Parathyroid adenoma (tissue), 2 donors: ENCODE data around the gene FXN.

Experiments
- H2AFZ ChIP-seq: fragments of 300-600 bp; sonication (generic); one replicate; pipeline ENCODE4 v1.7.0; 2017; ENCODE audit warnings: antibody characterized with exemption, mild to moderate bottlenecking
- H3K27ac ChIP-seq: fragments of 300-600 bp; sonication (generic); one replicate; pipeline ENCODE4 v1.7.0; 2017
- H3K27me3 ChIP-seq: fragments of 300-600 bp; sonication (generic); one replicate; pipeline ENCODE4 v1.7.0; 2017; ENCODE audit warnings: low read length; ENCODE audit not compliant: control insufficient read depth, insufficient read depth
- H3K36me3 ChIP-seq: fragments of 300-600 bp; sonication (generic); one replicate; pipeline ENCODE4 v1.7.0; 2017; ENCODE audit warnings: low read length; ENCODE audit not compliant: control insufficient read depth, insufficient read depth
- H3K4me1 ChIP-seq: fragments of 300-600 bp; sonication (generic); one replicate; pipeline ENCODE4 v1.7.0; 2017; ENCODE audit warnings: control low read depth
- H3K4me2 ChIP-seq: fragments of 300-600 bp; sonication (generic); one replicate; pipeline ENCODE4 v1.7.0; 2017; ENCODE audit warnings: low read length
- H3K4me3 ChIP-seq: fragments of 300-600 bp; sonication (generic); one replicate; pipeline ENCODE4 v1.7.0; 2017; ENCODE audit warnings: low read depth, low read length
- H3K79me2 ChIP-seq: fragments of 300-600 bp; sonication (generic); one replicate; pipeline ENCODE4 v1.7.0; 2017; ENCODE audit warnings: control low read depth
- H3K9ac ChIP-seq: fragments of 300-600 bp; sonication (generic); one replicate; pipeline ENCODE4 v1.7.0; 2017; ENCODE audit warnings: mild to moderate bottlenecking
- H3K9me3 ChIP-seq: fragments of 300-600 bp; sonication (generic); one replicate; pipeline ENCODE4 v1.7.0; 2017; ENCODE audit warnings: low read length; ENCODE audit not compliant: control insufficient read depth
- TF ChIP-seq, protein P1 (sequence below): fragments of 300-600 bp; sonication (generic); IDR thresholded peaks from one replicate; pipeline ENCODE4 v1.7.0; 2017; ENCODE audit warnings: antibody characterized with exemption, mild to moderate bottlenecking
- donor health status: primary hyperparathyroidism.

FXN gene

DNA sequence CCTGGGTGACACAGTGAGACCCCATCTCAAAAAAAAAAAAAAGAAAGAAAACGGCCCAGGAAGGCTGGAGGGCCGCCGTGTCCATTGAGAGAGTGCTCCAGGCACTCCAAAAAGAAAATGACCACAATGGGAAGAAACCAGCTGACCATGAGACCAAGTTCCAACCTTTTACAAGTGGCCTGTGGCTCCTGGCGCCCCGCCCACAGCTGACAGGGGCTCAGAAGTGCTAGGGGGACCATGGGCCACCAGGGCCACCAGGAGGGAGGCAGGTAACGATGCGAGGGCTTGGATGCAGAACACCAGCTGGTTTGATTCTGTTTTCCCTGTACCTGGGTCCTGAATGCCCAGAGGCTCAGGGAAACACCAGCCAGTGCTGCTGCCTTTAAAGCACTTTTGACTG lies 34.6 kb downstream of the FXN start:
- Histone ChIP-seq H3K36me3 (no peaks in the 10 kb centered on the region), H3K9ac (no peak overlapping the region)
- TF ChIP-seq, protein P1, sequence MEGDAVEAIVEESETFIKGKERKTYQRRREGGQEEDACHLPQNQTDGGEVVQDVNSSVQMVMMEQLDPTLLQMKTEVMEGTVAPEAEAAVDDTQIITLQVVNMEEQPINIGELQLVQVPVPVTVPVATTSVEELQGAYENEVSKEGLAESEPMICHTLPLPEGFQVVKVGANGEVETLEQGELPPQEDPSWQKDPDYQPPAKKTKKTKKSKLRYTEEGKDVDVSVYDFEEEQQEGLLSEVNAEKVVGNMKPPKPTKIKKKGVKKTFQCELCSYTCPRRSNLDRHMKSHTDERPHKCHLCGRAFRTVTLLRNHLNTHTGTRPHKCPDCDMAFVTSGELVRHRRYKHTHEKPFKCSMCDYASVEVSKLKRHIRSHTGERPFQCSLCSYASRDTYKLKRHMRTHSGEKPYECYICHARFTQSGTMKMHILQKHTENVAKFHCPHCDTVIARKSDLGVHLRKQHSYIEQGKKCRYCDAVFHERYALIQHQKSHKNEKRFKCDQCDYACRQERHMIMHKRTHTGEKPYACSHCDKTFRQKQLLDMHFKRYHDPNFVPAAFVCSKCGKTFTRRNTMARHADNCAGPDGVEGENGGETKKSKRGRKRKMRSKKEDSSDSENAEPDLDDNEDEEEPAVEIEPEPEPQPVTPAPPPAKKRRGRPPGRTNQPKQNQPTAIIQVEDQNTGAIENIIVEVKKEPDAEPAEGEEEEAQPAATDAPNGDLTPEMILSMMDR, result no peak

DNA sequence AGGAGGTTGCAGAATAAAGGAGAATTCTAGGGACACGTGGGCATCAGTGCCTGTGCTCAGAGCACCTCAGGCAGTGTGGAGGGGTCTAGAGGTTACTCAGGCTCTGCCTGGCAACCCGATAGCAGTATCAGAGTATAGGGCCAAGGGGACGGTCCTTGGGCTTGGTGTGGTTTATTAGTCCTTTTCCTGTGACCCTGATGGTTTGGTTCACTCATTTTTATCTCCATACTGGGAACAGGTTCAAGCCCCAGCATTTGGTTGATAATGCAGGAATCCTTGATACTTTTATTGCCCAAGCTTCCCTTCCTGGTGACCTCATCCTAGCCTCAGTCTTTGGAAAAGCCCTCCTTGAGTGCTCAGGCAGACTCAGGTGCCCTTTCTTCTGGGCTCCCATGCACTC lies 35.5 kb downstream of the FXN start:
- no peak overlapping the region for H3K9ac ChIP-seq
- no peak overlapping the region for H2AFZ ChIP-seq
- no peak overlapping the region for H3K4me3 ChIP-seq
- TF ChIP-seq, protein P1, result no peak
- H3K9me3 ChIP-seq, result no peaks in the 10 kb centered on the region
- no peaks in the 10 kb centered on the region for H3K79me2 ChIP-seq
- H3K36me3 ChIP-seq, result no peaks in the 10 kb centered on the region
- no peak overlapping the region for H3K27ac ChIP-seq
- H3K4me1 ChIP-seq, result no peaks in the 10 kb centered on the region
- no peak overlapping the region for H3K4me2 ChIP-seq
- no peaks in the 10 kb centered on the region for H3K27me3 ChIP-seq

More for the DNA sequence above, 34.6 kb downstream of the FXN start:
- Histone ChIP-seq H3K4me3 (no peak overlapping the region), H3K27ac (no peak overlapping the region), H3K9me3 (no peaks in the 10 kb centered on the region), H3K27me3 (no peaks in the 10 kb centered on the region), H3K79me2 (no peaks in the 10 kb centered on the region), H3K4me2 (no peak overlapping the region), H3K4me1 (no peaks in the 10 kb centered on the region), H2AFZ (no peak overlapping the region)

DNA sequence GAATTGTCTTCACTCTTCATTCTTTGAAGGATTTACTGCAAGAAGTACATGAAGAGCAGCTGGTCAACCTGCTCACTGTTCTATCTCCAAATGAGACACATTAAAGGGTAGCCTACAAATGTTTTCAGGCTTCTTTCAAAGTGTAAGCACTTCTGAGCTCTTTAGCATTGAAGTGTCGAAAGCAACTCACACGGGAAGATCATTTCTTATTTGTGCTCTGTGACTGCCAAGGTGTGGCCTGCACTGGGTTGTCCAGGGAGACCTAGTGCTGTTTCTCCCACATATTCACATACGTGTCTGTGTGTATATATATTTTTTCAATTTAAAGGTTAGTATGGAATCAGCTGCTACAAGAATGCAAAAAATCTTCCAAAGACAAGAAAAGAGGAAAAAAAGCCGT lies 37.6 kb downstream of the FXN start:
- TF ChIP-seq, protein P1, result no peak
- no peak overlapping the region for H3K9ac ChIP-seq
- H3K36me3 ChIP-seq, result no peaks in the 10 kb centered on the region
- no peaks in the 10 kb centered on the region for H3K4me1 ChIP-seq
- no peaks in the 10 kb centered on the region for H3K79me2 ChIP-seq
- H3K4me2 ChIP-seq, result no peak overlapping the region
- H3K27ac ChIP-seq, result no peak overlapping the region
- no peak overlapping the region for H2AFZ ChIP-seq
- H3K9me3 ChIP-seq, result no peaks in the 10 kb centered on the region
- no peaks in the 10 kb centered on the region for H3K27me3 ChIP-seq
- no peak overlapping the region for H3K4me3 ChIP-seq

DNA sequence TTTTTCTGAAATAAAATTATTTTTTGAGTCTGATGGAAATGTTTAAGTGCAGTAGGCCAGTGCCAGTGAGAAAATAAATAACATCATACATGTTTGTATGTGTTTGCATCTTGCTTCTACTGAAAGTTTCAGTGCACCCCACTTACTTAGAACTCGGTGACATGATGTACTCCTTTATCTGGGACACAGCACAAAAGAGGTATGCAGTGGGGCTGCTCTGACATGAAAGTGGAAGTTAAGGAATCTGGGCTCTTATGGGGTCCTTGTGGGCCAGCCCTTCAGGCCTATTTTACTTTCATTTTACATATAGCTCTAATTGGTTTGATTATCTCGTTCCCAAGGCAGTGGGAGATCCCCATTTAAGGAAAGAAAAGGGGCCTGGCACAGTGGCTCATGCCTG lies 39.2 kb downstream of the FXN start:
- no peaks in the 10 kb centered on the region for H3K9me3 ChIP-seq
- H3K27me3 ChIP-seq, result no peaks in the 10 kb centered on the region
- H3K79me2 ChIP-seq, result no peaks in the 10 kb centered on the region
- no peaks in the 10 kb centered on the region for H3K36me3 ChIP-seq
- H3K9ac ChIP-seq, result no peak overlapping the region
- no peak overlapping the region for H3K27ac ChIP-seq
- H2AFZ ChIP-seq, result no peak overlapping the region
- H3K4me2 ChIP-seq, result no peak overlapping the region
- TF ChIP-seq, protein P1, result no peak
- no peaks in the 10 kb centered on the region for H3K4me1 ChIP-seq
- no peak overlapping the region for H3K4me3 ChIP-seq

DNA sequence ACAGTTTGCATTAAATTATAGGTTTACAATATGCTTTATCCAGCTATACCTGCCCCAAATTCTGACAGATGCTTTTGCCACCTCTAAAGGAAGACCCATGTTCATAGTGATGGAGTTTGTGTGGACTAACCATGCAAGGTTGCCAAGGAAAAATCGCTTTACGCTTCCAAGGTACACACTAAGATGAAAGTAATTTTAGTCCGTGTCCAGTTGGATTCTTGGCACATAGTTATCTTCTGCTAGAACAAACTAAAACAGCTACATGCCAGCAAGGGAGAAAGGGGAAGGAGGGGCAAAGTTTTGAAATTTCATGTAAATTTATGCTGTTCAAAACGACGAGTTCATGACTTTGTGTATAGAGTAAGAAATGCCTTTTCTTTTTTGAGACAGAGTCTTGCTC lies 41.0 kb downstream of the FXN start:
- Histone ChIP-seq H3K9me3 (no peaks in the 10 kb centered on the region), H3K4me1 (no peaks in the 10 kb centered on the region), H3K27me3 (no peaks in the 10 kb centered on the region), H3K4me3 (no peak overlapping the region), H3K79me2 (no peaks in the 10 kb centered on the region), H3K9ac (no peak overlapping the region), H3K36me3 (no peaks in the 10 kb centered on the region), H3K4me2 (no peak overlapping the region), H3K27ac (no peak overlapping the region), H2AFZ (no peak overlapping the region)
- TF ChIP-seq, protein P1, result no peak
